Peyer's patch (tissue), 4 donors: ENCODE results near the gene FOXK1.

Source experiments
- CTCF ChIP-seq, 6 experiments: fragments of 450-650 bp in 4 of 6; fragments of 200-600 bp in 2 of 6; sonication (generic) in 1 of 6; IDR thresholded peaks; one replicate each; pipeline ENCODE4 v1.5.1; 2017 to 2019; ENCODE audit warnings: antibody characterized with exemption in 6 of 6, mild to moderate bottlenecking in 3 of 6, moderate library complexity in 1 of 6
- POLR2A ChIP-seq, 2 donors: fragments of 450-650 bp; IDR thresholded peaks; one replicate each; pipeline ENCODE4 v1.5.1; 2017; ENCODE audit warnings: antibody characterized with exemption in 2 of 2, mild to moderate bottlenecking in 2 of 2, moderate library complexity in 2 of 2

- TF ChIP-seq POLR2A (IDR thresholded peaks at IDR 0.05) (no peak), CTCF (IDR thresholded peaks at IDR 0.05) (no peak)
These were observed 25.2 kb downstream of the FOXK1 start for GRCh38 chr7:4707217-4707741.
